Measurements from ENCODE around the gene PDZD2.

DNA sequence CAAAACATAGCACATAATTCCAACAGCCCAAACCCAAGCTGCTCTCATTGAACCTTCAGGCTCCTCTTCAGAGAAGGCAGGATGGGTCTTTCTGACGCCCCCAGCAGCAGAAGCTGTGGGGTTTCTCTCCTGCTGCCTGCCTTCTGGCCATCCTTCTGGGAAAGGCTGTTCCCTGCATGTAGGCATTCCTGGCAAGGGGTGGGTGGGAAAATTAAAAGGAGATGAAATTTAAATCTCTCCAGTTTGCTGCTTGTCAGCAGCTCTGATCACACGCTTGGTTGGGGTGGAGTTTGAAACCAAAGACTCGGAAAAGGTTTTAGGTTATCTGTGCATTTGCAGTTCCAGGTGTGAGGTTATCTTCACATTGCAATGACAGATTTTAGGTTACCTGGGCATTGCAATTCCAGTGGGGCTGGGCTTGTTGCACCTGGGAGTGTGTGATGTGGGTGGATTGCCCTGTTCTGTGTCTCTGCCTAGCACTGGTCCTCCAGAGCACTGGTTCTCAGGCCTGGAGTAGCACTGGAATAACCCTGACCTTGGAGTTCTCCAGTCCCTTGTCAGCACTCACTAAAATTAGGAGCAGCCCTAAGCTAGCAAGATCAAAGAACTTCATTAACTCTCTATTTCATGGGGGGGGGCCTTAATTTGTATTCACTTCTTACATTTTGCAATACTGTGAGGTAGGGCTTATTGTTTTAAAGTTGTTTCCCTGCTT lies 109.7 kb downstream of the PDZD2 start:
- TF ChIP-seq POLR2AphosphoS5 (IDR thresholded peaks at IDR 0.05; ENCODE audit: low read depth) = no peak
- no peak for TF ChIP-seq CTCF (IDR thresholded peaks at IDR 0.05; ENCODE audit: insufficient read depth, low read length)
- no peak for TF ChIP-seq SPI1 (IDR thresholded peaks at IDR 0.05; ENCODE audit: borderline replicate concordance, low read depth)

Measured in HL-60 (cell line).